Measurements from ENCODE around the gene RAB37. TPM values are rescaled to one million over a fixed set of nuclear protein-coding genes. Genes with fewer than 3 reads are reported as not detected.
A peak's percentile ranks its signal among the peaks of the same experiment; 100 is the strongest.

RAB37 gene
- total and polyA plus RNA-seq, 2 of the 13 experiments (the other 11 are each of a cell fraction or from before 2014, with no cell fraction given), result 0.91 to 3.7 TPM

- TF ChIP-seq, protein P1, sequence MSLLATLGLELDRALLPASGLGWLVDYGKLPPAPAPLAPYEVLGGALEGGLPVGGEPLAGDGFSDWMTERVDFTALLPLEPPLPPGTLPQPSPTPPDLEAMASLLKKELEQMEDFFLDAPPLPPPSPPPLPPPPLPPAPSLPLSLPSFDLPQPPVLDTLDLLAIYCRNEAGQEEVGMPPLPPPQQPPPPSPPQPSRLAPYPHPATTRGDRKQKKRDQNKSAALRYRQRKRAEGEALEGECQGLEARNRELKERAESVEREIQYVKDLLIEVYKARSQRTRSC (CRISPR knock-in tag; IDR thresholded peaks at IDR 0.05; ENCODE audit: low read depth), result no peak
- TF ChIP-seq ZNF605 (CRISPR knock-in tag; IDR thresholded peaks at IDR 0.05) (peak; percentile 8; the same call in 1 of the 2 replicates), ZNF660 (CRISPR knock-in tag; IDR thresholded peaks at IDR 0.05; ENCODE audit: borderline replicate concordance, low read depth) (no peak), ZNF713 (CRISPR knock-in tag; IDR thresholded peaks at IDR 0.05) (0 out of 2 replicates have a peak, but pooled peaks have one; percentile 81), REXO4 (CRISPR knock-in tag; IDR thresholded peaks at IDR 0.05; ENCODE audit: borderline replicate concordance) (no peak), ZNF510 (CRISPR knock-in tag; IDR thresholded peaks at IDR 0.05; ENCODE audit: low read depth) (no peak), CENPX (CRISPR knock-in tag; IDR thresholded peaks at IDR 0.05) (no peak), BCLAF1 (IDR thresholded peaks at IDR 0.05) (no peak), NPAS2 (CRISPR knock-in tag; IDR thresholded peaks at IDR 0.05; ENCODE audit: borderline replicate concordance) (no peak; the same call in 1 of the 2 replicates), ZNF138 (CRISPR knock-in tag; IDR thresholded peaks at IDR 0.05; ENCODE audit: low read depth) (0 out of 2 replicates have a peak, but pooled peaks have one; percentile 40), ZFP36 (IDR thresholded peaks at IDR 0.05; ENCODE audit: borderline replicate concordance, low read depth, low read length, partially characterized antibody) (no peak), GPN1 (CRISPR knock-in tag; IDR thresholded peaks at IDR 0.05; ENCODE audit: borderline replicate concordance) (no peak), ZNF264 (CRISPR knock-in tag; IDR thresholded peaks at IDR 0.05) (no peak)
- TF ChIP-seq, protein P2, sequence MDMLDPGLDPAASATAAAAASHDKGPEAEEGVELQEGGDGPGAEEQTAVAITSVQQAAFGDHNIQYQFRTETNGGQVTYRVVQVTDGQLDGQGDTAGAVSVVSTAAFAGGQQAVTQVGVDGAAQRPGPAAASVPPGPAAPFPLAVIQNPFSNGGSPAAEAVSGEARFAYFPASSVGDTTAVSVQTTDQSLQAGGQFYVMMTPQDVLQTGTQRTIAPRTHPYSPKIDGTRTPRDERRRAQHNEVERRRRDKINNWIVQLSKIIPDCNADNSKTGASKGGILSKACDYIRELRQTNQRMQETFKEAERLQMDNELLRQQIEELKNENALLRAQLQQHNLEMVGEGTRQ (IDR thresholded peaks at IDR 0.05; ENCODE audit: low read depth, low read length), result no peak
- TF ChIP-seq, protein P2 (CRISPR knock-in tag; IDR thresholded peaks at IDR 0.05; ENCODE audit: borderline replicate concordance), result no peak
- TF ChIP-seq, protein P3, sequence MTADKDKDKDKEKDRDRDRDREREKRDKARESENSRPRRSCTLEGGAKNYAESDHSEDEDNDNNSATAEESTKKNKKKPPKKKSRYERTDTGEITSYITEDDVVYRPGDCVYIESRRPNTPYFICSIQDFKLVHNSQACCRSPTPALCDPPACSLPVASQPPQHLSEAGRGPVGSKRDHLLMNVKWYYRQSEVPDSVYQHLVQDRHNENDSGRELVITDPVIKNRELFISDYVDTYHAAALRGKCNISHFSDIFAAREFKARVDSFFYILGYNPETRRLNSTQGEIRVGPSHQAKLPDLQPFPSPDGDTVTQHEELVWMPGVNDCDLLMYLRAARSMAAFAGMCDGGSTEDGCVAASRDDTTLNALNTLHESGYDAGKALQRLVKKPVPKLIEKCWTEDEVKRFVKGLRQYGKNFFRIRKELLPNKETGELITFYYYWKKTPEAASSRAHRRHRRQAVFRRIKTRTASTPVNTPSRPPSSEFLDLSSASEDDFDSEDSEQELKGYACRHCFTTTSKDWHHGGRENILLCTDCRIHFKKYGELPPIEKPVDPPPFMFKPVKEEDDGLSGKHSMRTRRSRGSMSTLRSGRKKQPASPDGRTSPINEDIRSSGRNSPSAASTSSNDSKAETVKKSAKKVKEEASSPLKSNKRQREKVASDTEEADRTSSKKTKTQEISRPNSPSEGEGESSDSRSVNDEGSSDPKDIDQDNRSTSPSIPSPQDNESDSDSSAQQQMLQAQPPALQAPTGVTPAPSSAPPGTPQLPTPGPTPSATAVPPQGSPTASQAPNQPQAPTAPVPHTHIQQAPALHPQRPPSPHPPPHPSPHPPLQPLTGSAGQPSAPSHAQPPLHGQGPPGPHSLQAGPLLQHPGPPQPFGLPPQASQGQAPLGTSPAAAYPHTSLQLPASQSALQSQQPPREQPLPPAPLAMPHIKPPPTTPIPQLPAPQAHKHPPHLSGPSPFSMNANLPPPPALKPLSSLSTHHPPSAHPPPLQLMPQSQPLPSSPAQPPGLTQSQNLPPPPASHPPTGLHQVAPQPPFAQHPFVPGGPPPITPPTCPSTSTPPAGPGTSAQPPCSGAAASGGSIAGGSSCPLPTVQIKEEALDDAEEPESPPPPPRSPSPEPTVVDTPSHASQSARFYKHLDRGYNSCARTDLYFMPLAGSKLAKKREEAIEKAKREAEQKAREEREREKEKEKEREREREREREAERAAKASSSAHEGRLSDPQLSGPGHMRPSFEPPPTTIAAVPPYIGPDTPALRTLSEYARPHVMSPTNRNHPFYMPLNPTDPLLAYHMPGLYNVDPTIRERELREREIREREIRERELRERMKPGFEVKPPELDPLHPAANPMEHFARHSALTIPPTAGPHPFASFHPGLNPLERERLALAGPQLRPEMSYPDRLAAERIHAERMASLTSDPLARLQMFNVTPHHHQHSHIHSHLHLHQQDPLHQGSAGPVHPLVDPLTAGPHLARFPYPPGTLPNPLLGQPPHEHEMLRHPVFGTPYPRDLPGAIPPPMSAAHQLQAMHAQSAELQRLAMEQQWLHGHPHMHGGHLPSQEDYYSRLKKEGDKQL (CRISPR knock-in tag; IDR thresholded peaks at IDR 0.05; ENCODE audit: low read depth), result no peak
Observed at GRCh38 chr17:74770498-74771318, 33.7 kb downstream of the RAB37 start (continued).

All from HepG2 (cell line).